IPS-11a (cell line): Measurements from ENCODE around the gene SLC35F3.
"Not testable (repeated sequence)": the region's sequence is repeated elsewhere in the genome, so short reads cannot be mapped to it uniquely, and the experiment has no call there.

Experiments
- H3K4me3 ChIP-seq: one replicate; pipeline ENCODE4 v1.5.1; 2013; ENCODE audit warnings: low read depth, low read length, control low read depth

The SLC35F3 gene

DNA sequence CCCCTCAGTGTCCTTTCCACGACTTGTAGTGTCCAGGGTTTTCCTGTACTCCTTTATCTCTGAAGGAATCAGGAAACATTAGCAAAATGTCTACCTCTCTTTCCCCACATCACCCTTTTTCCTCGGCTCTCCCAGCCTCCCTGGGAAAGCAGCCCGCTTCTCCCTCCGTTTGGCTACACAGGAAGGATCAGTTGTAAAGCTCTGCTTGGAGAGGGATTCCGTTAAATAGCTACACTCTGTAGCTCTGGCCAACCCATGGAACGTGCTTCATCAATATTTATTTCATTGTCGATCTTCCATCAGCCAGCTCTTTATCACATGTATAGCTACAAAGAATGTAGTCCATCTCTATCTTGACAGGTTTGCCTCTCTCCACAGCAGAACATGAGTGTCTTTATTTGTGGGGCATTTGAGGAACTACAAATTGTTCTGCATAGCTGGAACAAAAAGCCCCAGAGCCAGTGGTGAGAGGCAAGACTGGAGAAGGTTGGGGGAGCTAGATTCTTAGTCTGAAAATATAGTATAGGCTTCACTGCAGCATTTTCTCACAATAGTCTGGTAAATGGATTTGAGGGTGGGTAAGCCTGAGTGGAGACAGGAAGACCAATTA is 191.8 kb downstream of the SLC35F3 start:
- H3K4me3 ChIP-seq, result no peak overlapping the region

DNA sequence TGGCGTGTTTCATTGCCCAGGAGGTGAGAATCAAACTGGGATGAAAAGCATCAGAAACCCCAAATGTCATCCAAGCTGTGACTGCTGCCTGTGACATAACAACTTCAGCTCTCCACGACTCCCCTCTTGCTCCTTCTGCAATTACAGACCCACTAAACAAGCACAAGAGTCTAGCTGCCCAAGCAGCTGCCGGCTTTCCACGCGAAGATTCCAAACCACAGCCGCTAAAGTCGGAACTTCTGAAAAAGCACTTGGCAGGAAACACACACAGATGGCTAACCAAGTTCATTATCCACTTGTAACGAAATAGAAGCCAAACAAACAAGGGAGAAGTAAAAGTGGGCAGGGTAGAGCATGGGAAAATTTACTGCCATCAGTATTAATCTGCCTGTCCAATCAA is 198.1 kb downstream of the SLC35F3 start:
- no peak overlapping the region for H3K4me3 ChIP-seq

DNA sequence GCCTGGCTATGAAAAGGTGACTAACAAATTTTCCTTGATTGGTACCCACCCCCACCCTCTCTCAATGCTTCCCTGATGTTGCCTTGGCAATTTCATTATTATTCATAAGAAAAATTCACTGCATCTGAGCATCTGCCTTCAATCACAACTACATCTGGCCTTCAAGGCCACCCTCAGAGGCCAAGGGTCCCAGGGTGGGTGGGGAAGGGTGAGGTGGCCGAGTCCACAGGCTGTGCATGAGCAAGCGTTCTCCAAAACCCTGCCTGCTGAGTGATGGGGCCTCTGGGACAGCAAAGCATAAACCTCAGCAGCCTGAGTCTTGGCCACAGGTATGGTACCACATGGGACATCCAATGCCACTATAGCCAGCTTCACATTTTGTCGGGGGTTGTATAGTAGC is 198.7 kb downstream of the SLC35F3 start:
- no peak overlapping the region for H3K4me3 ChIP-seq

DNA sequence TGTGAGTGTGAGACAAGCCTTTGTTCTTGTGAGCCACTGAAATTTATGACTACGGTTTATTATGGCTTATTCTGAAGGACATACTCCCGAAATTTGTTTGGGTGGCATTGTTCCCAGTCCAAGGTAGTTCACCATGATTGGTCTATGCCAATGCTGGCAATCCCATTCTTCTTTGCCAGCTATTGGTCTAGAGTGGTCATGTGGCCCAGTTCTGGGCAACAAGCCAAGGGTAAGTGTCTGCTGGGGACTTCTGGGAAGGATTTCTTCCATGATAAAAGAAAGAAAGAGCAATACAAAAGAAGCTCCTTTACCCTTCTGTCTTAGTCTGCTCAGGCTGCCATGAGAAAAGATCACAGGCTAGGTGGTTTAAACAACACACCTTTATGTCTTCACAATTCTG is 201.6 kb downstream of the SLC35F3 start:
- no peak overlapping the region for H3K4me3 ChIP-seq

DNA sequence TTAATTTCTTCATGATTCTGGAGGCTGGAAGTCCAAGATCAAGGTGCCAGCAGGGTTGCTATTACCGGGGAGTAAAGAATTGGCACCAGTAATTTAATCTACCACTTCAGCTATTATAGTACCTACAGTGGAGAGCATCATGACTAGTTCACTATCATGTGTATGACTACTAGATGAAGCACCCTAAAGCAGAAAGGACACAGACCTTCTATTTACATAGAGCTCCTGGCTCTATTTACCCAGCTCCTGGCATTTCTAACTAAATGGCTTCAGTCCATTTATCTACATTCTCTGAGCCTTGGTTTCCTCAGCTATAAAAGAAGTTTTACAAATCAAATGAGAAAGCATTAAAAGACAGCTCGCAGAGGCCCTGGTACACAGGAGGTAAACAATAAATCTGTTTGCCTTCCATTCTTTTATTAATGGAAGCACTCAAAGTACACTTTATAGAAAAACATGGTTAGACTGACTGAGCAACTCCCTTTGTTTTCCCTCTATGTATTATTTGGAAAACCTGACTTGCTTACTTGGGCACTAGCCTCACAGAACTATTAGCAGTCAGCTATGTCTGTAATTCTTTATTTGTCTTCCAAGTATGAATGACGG is 203.0 kb downstream of the SLC35F3 start:
- no peak overlapping the region for H3K4me3 ChIP-seq

DNA sequence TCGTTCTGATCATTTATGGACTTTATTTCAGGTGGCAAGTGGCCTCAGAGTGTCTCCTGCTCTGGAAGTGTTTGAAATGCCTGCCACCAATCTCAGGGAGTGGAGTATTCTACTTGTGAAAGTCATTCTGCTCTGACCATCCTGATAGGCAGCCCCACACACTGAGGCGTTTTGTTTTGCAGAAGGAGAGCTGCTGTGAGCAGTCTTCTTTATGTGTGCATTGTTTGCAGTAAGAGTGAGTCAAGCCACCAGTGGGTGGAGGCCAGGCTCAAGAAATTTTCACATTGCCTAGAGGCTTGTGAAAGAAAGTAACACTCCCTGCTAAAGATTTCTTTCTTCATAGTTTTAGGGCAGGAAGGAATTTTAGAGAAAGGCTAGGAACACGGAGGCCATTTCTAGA is 204.4 kb downstream of the SLC35F3 start:
- H3K4me3 ChIP-seq, result no peak overlapping the region

DNA sequence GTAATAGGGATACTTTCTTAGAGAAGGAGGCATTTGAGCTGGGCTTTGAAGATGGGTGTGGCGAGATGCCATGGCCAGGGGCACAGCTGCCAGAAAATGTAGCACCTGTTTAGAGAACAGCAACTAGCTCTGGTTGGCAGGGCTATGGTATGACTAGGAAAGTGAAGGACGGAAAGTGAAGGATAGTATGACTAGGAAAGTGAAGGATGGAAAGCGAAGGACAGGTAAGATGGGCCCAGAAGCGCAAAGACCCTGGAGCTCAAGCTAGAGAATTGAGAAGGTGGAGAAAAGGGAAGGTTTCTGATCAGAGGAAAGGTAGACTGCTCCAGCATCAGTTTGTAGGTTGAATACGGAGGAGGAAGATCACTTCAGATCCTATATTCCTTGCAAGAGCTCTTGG is 205.4 kb downstream of the SLC35F3 start:
- H3K4me3 ChIP-seq, result no peak overlapping the region

DNA sequence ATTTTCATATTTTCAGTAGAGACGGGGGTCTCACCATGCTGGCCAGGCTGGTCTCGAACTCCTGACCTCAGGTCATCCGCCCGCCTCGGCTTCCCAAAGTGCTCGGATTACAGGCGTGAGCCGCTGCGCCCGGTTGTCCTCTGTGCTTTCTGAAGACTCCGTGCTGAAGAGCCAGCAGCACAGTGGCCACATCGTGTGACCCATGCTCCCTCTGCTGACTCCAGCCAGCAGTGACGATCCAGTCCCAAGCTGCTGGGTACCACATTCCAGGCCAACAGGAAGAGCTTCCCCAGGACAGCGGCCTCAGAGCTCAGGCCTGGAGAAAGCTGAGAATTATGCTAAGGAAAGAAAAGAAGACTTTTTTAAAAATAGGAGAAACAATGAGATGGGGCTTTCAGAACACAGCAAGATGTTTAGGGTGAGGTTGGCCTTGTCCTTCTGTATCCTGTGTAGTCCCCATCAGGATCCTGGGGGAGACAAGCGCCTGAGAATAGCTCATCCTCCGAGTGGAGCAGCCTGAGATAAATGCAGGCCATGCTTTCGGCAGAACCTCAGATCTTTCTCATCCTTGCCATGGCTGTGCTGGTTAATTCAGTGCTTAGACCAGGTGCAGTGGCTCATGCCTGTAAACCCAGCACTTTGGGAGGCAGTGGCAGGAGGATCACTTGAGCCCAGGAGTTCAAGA is 207.1 kb downstream of the SLC35F3 start:
- H3K4me3 ChIP-seq, result no peak overlapping the region

DNA sequence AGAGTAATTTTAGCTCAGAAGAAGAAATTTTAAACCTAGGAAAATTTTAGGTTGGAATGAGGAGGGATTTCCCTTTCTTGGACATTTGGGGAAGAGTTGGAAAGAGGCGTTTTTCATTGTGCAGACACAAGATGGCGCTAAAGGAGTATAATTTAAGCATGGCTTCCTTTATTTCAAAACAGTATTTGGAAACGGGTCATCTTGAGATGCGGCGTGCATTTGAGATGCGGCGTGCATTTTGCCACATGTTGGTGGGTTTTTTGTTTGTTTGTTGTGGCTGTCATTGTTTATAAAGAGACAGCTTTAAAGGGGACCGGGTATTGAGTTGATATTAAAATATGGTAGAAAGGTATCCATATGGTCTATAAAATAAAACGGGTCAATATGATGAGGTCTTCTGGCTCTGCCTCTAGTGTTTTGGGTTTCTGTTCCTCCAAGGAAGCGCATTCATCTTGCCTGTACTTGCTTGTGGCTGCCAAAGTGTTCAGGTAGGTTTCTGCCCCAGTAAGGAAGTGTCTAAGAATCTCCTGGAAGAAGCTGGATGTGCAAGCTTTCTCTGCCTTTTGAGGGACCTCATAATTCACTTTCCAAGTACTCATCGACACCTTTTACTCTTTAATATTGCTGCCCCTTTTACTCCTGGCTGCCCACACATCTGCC is 210.3 kb downstream of the SLC35F3 start:
- no peak overlapping the region for H3K4me3 ChIP-seq

DNA sequence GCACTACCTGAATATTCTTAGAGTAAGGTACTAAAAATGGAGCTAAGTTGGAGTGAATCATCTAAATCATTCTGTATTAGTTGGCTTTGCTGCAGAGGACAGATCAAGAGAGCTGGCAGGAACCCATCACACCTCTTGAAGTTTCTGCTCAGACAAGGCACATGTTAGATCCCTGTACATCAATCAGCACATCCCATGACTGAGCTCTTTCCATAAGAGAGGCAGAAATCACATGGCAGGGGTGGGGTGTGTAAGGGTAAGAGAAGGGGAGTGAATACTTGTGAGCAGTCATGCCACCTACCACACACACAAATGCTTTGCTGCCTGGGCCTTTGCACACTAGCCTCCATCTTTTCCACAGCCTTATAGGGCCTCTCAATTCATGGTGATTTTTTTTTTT is 214.4 kb downstream of the SLC35F3 start:
- no peak overlapping the region for H3K4me3 ChIP-seq

DNA sequence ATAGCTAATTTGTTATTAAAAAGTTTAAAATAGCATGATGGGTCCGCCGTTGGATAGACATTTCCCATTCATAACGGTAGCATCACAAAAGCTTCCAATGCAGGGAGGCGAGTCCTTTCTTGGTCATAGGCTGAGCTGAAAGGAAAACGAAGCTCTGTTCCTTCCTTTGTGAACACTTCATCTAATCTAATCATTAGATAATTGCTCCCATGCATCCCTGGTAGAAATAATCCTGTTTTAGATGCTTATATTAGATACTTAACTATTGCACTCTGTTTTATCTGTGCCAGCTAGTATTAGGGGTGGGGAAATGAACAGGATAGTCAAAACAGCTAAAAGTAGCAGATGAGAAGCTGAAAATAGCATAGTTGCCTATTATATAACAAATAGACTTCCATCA is 215.0 kb downstream of the SLC35F3 start:
- H3K4me3 ChIP-seq, result no peak overlapping the region

DNA sequence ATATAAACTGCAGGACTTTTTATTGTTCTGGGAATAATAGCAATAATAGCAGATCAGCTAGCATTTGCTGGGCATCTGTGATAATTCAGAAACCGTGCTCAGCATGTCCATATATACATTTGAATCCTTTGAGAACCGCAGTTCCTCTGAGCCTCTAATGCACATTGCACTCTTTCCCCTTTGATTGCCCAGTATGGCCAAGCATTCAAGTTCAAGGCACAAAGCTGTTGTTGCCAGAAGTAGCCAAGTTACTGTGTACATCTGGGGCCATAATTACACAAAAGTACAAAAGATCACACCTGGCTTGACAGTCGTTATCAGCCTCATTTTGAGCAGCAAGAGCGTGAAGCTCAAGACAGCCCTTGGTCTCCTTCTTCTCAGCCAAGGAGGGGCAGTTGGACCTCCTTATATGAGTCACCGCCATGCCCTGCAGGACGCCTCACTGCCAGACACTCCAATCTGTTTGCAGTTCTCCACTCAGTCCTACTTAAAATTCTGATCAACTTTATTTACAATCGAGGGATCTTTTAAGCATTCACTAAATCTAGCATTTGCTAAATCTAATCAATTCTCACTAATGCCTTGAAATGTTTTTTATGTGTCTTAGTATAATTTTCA is 216.0 kb downstream of the SLC35F3 start:
- H3K4me3 ChIP-seq, result no peak overlapping the region

DNA sequence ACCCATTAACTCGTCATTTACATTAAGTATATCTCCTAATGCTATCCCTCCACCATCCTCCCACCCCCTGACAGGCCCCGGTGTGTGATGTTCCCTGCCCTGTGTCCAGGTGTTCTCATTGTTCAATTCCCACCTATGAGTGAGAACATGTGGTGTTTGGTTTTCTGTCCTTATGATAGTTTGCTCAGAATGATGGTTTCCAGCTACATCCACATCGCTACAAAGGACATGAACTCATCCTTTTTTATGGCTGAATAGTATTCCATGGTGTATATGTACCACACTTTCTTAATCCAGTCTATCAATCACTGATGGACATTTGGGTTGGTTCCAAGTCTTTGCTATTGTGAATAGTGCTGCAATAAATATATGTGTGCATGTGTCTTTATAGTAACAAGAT is 217.2 kb downstream of the SLC35F3 start:
- H3K4me3 ChIP-seq, result not testable (repeated sequence)

DNA sequence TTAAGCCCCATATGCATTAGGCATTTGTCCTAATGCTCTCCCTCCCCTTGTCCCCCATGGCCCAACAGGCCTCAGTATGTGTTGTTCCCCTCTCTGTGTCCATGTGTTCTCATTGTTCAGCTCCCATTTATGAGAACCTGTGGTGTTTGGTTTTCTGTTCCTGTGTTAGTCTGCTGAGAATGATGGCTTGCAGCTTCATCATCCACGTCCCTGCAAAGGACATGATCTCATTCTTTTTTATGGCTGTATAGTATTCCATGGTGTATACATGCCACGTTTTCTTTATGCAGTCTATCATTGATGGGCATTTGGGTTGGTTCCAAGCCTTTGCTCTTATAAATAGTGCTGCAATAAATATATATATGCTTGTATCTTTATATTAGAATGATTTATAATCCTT is 218.1 kb downstream of the SLC35F3 start:
- not testable (repeated sequence) for H3K4me3 ChIP-seq

DNA sequence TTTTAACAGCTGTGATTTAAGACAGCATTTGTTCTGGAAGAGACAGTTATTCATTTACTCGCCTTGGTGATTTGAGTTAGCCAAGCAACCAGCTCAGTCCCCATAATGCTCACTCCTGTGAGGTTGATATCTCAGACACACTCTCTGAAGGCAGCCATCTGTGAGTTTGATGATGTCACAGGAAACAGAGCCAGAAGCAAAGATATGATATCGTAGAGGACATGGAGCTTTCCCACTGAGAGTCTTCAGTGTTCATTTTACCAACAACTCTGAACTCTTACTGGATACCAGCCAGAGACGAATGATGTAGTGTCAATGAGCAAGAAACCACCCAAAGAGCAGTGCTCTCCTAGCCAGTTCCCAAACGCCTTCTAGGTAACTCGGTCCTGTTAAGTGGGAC is 219.4 kb downstream of the SLC35F3 start:
- no peak overlapping the region for H3K4me3 ChIP-seq

DNA sequence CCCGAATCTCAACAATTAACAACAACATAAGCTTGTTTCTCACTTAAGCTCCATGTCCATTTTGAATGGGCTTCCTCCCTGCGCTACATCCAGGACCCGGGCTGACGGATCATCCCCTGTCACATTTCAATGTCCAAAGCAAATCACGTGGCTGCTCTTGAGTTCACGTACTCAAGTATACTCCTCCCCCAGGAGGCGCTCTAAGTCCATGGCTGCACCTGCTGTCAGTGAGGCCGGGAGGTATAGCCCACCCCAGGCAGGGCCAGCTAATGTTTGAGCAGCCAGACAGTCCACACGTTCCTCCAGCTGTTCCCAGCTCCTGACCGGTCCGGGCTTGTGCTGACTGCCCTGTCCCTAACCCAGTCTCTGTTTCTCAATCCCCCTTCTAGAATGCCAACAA is 220.8 kb downstream of the SLC35F3 start:
- H3K4me3 ChIP-seq, result no peak overlapping the region

DNA sequence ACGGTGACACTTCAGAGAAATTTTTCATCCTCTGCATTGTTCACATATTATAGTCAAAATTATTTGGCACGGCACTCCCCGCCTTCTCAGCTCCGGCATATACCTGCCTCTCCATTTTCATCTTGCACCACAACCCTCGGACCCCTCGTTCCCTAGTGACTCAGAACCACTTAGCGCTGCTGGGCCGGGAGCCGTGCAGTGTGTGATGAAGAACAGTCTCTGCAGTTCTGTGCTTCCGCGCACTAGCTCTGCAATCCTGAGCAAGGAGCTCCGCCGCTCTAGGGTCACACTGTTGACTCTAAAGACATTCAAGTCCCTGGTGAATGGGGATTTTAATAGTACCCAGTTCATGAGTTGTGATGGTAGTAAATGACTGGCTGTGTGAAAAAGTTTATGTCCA is 221.2 kb downstream of the SLC35F3 start:
- no peak overlapping the region for H3K4me3 ChIP-seq

DNA sequence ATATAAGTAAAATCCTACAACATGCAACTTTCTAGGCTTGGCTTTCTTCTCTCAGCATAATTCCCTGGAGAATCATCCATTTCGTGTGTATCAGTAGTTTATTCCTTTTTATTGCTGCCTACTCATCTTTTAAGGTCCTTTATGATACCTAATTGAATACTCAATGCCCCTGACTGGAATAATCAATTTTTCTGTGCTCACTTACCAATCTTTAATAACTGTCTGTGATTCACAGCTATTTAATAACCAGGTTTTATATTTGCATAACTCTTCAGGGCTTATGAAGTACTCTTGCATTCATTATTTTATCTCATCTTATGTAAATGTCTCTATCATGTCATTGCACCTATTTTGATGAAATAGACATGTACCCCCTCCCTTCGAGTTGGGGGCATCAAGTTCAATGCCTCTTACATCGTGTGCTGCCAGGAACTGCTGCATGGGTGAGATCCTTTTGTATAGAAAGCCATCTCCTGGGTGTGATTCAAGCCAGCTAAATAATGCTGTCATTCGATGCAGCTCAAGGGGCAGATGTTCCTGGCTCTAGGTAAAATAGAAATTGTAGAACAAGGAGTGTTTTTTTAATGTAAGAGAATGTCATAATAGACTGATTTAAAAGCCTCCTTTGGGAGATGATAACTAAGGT is 222.7 kb downstream of the SLC35F3 start:
- H3K4me3 ChIP-seq, result no peak overlapping the region

DNA sequence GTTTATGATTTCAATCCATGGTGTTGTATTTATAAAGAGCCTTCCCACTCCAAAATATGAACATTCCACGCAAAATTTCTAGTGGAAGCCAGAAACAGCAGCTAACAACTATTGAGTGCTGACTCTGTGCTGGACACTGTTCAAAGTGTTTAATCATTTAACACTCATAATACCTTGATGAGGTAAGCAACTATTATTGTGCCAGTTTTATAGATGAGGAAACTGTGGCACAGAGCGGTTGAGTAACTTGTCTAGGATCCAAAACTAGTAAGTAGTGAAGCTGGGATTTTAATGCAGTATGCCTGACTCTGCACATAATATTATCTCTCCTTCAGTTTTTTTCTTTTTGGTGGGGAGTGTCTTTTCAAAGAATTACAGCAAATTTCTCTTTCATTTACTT is 228.3 kb downstream of the SLC35F3 start:
- H3K4me3 ChIP-seq, result no peak overlapping the region

DNA sequence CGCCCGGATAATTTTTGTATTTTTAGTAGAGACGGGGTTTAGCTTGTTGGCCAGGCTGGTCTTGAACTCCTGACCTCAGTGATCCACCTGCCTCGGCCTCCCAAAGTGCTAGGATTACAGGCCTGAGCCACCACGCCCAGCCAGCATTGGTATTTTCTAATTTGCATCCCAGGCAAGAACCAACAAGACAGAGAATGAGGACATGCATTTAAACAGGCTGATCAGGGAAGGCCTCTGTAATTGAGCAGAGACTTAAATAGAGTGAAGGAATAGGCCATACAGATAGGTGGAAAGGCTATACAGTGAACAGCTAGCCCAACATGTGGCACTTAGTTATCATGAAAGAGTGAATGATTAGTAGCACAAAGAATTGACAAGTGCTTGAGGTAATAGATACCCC is 230.4 kb downstream of the SLC35F3 start:
- H3K4me3 ChIP-seq, result no peak overlapping the region

DNA sequence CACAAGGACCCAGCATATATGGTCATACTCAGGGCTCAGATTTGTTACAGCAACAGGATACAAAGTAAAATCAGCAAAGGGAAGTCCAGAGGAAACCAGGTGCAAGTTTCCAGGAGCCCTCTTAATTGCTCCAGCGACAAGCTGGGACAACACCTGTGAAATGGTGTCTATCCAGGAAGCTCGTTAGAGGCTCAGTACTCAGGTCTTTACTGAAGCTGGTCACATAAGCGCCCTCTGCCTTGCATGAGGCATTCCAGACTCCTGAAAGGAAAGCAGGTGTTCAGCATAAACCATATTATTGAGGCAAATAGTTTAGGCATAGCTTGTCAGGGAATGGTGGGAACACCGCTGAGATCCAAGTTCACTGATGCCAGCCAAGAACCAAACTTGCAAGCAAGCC is 231.0 kb downstream of the SLC35F3 start:
- H3K4me3 ChIP-seq, result no peak overlapping the region
